ENCODE results near the gene SPOCK1. TPM values are rescaled to one million over a fixed set of nuclear protein-coding genes. Genes with fewer than 3 reads are reported as not detected.
"Not testable (repeated sequence)": the region's sequence is repeated elsewhere in the genome, so short reads cannot be mapped to it uniquely, and the experiment has no call there.

Gene SPOCK1
- total and polyA plus RNA-seq, 2 experiments from 2014 or later = 268 to 471 TPM

GRCh38 chr5:137502632-137503031, 3.5 kb upstream of the SPOCK1 start:
- no peak overlapping the region for H3K27ac ChIP-seq
- WGBS, 2 experiments (ENCODE audit: low coverage in 1 of 2, low lambda C conversion rate in 2 of 2, missing lambda C conversion rate in 2 of 2) = 81 to 86% methylated on average over 8 of the region's 8 CpGs

GRCh38 chr5:137501846-137502406, 2.8 kb upstream of the SPOCK1 start:
- peak; percentile 38 for DNase-seq
- Histone ChIP-seq H3K9ac (no peak overlapping the region), H3K4me3 (no peak overlapping the region), H3K4me1 (ENCODE audit: insufficient read depth) (peaks cover 19% of the 10 kb centered on the region), H3K36me3 (ENCODE audit: low read depth) (no peaks in the 10 kb centered on the region), H4K20me1 (ENCODE audit: insufficient read depth) (no peaks in the 10 kb centered on the region), H3K27me3 (replicated peaks; ENCODE audit: insufficient read depth) (no peaks in the 10 kb centered on the region), H3K9me3 (ENCODE audit: low read depth) (no peaks in the 10 kb centered on the region), H3K79me2 (ENCODE audit: insufficient read depth) (peaks cover 22% of the 10 kb centered on the region), H3K4me2 (ENCODE audit: unreplicated experiment) (no peak overlapping the region), H2AFZ (no peak overlapping the region), H3F3A (ENCODE audit: insufficient read depth) (peaks cover 7% of the 10 kb centered on the region; the same call in 1 of the 2 replicates), H3K27ac (no peak overlapping the region), H3K9me2 (ENCODE audit: insufficient read depth) (no peaks in the 10 kb centered on the region)
- in situ Hi-C loops (cut with MboI) = loop anchor here (10.0 kb wide), 2 partner anchors 167 to 697 kb away; no protein-coding TSS in a partner anchor
- TF ChIP-seq EZH2 (IDR thresholded peaks at IDR 0.05; ENCODE audit: insufficient read depth, poor library complexity, severe bottlenecking) = no peak
- TF ChIP-seq EZH2phosphoT487 (IDR thresholded peaks at IDR 0.05; ENCODE audit: insufficient read depth, low read depth) = no peak
- 63 to 67% methylated on average over 3 of the region's 3 CpGs for WGBS, 2 experiments (ENCODE audit: low coverage in 1 of 2, low lambda C conversion rate in 2 of 2, missing lambda C conversion rate in 2 of 2)

More at GRCh38 chr5:137502632-137503031, 3.5 kb upstream of the SPOCK1 start:
- no peaks in the 10 kb centered on the region for H3K36me3 ChIP-seq (ENCODE audit: low read depth)
- H3K27me3 ChIP-seq (replicated peaks; ENCODE audit: insufficient read depth) = no peaks in the 10 kb centered on the region
- no peak for DNase-seq
- H3K4me3 ChIP-seq = no peak overlapping the region
- H4K20me1 ChIP-seq (ENCODE audit: insufficient read depth) = no peaks in the 10 kb centered on the region
- H3K9me2 ChIP-seq (ENCODE audit: insufficient read depth) = no peaks in the 10 kb centered on the region
- peaks cover 7% of the 10 kb centered on the region; the same call in 1 of the 2 replicates for H3F3A ChIP-seq (ENCODE audit: insufficient read depth)
- no peak overlapping the region for H2AFZ ChIP-seq
- peaks cover 23% of the 10 kb centered on the region for H3K4me1 ChIP-seq (ENCODE audit: insufficient read depth)
- no peak overlapping the region for H3K4me2 ChIP-seq (ENCODE audit: unreplicated experiment)
- no peaks in the 10 kb centered on the region for H3K9me3 ChIP-seq (ENCODE audit: low read depth)
- peaks cover 14% of the 10 kb centered on the region for H3K79me2 ChIP-seq (ENCODE audit: insufficient read depth)
- no peak for TF ChIP-seq EZH2phosphoT487 (IDR thresholded peaks at IDR 0.05; ENCODE audit: insufficient read depth, low read depth)
- in situ Hi-C loops (cut with MboI) = loop anchor here (10.0 kb wide), 2 partner anchors 168 to 698 kb away; no protein-coding TSS in a partner anchor
- H3K9ac ChIP-seq = no peak overlapping the region

- Histone ChIP-seq H2AFZ (no peak overlapping the region), H3K27me3 (replicated peaks; ENCODE audit: insufficient read depth) (no peaks in the 10 kb centered on the region), H3K4me2 (ENCODE audit: unreplicated experiment) (no peak overlapping the region), H3K4me3 (no peak overlapping the region), H3K9ac (no peak overlapping the region), H3K9me3 (ENCODE audit: low read depth) (no peaks in the 10 kb centered on the region), H3K79me2 (ENCODE audit: insufficient read depth) (peaks cover 29% of the 10 kb centered on the region), H3K36me3 (ENCODE audit: low read depth) (no peaks in the 10 kb centered on the region), H3K4me1 (ENCODE audit: insufficient read depth) (peaks cover 22% of the 10 kb centered on the region), H3F3A (ENCODE audit: insufficient read depth) (peaks cover 7% of the 10 kb centered on the region; the same call in 1 of the 2 replicates), H3K27ac (no peak overlapping the region), H4K20me1 (ENCODE audit: insufficient read depth) (no peaks in the 10 kb centered on the region), H3K9me2 (ENCODE audit: insufficient read depth) (no peaks in the 10 kb centered on the region)
- in situ Hi-C loops (cut with MboI) = loop anchor here (10.0 kb wide), 2 partner anchors 166 to 696 kb away; no protein-coding TSS in a partner anchor
- no peak for TF ChIP-seq EZH2phosphoT487 (IDR thresholded peaks at IDR 0.05; ENCODE audit: insufficient read depth, low read depth)
- no peak for TF ChIP-seq EZH2 (IDR thresholded peaks at IDR 0.05; ENCODE audit: insufficient read depth, poor library complexity, severe bottlenecking)
- DNase-seq = no peak
- 83% methylated on average over 4 of the region's 4 CpGs for WGBS, 2 experiments (ENCODE audit: low coverage in 1 of 2, low lambda C conversion rate in 2 of 2, missing lambda C conversion rate in 2 of 2)
Observed at GRCh38 chr5:137501226-137501625, 2.1 kb upstream of the SPOCK1 start.

- Histone ChIP-seq H2AFZ (no peak overlapping the region), H3K36me3 (ENCODE audit: low read depth) (no peaks in the 10 kb centered on the region), H3K9me3 (ENCODE audit: low read depth) (no peaks in the 10 kb centered on the region), H3K27me3 (replicated peaks; ENCODE audit: insufficient read depth) (no peaks in the 10 kb centered on the region), H3K9me2 (ENCODE audit: insufficient read depth) (no peaks in the 10 kb centered on the region), H3K27ac (no peak overlapping the region), H3K4me1 (ENCODE audit: insufficient read depth) (peaks cover 25% of the 10 kb centered on the region), H3K9ac (no peak overlapping the region), H3K79me2 (ENCODE audit: insufficient read depth) (peaks cover 34% of the 10 kb centered on the region), H3K4me2 (ENCODE audit: unreplicated experiment) (no peak overlapping the region), H3F3A (ENCODE audit: insufficient read depth) (peaks cover 8% of the 10 kb centered on the region; the same call in 1 of the 2 replicates), H3K4me3 (no peak overlapping the region), H4K20me1 (ENCODE audit: insufficient read depth) (no peaks in the 10 kb centered on the region)
- no peak for DNase-seq
- WGBS, 2 experiments (ENCODE audit: low coverage in 1 of 2, low lambda C conversion rate in 2 of 2, missing lambda C conversion rate in 2 of 2) = 86 to 88% methylated on average over 11 of the region's 11 CpGs
- TF ChIP-seq EZH2 (IDR thresholded peaks at IDR 0.05; ENCODE audit: insufficient read depth, poor library complexity, severe bottlenecking) (no peak), EZH2phosphoT487 (IDR thresholded peaks at IDR 0.05; ENCODE audit: insufficient read depth, low read depth) (no peak)
- in situ Hi-C loops (cut with MboI) = loop anchor here (10.0 kb wide), 2 partner anchors 166 to 696 kb away; no protein-coding TSS in a partner anchor
Observed at GRCh38 chr5:137500615-137501225, 1.6 kb upstream of the SPOCK1 start.

- H3K4me3 ChIP-seq; in situ Hi-C loops (cut with MboI); H3K4me2 ChIP-seq (ENCODE audit: unreplicated experiment); H2AFZ ChIP-seq; H3K9ac ChIP-seq; H3K27ac ChIP-seq; H3K27me3 ChIP-seq (replicated peaks; ENCODE audit: insufficient read depth); H3K9me3 ChIP-seq (ENCODE audit: low read depth); H3K36me3 ChIP-seq (ENCODE audit: low read depth); H4K20me1 ChIP-seq (ENCODE audit: insufficient read depth); DNase-seq; H3K9me2 ChIP-seq (ENCODE audit: insufficient read depth): not testable (repeated sequence)
- H3F3A ChIP-seq (ENCODE audit: insufficient read depth) = peaks cover 16% of the 10 kb centered on the region; the same call in 1 of the 2 replicates
- 73% methylated on average over 2 of the region's 5 CpGs; no CpG with 5 or more reads in 1 of the 2 experiments for WGBS, 2 experiments (ENCODE audit: low coverage in 1 of 2, low lambda C conversion rate in 2 of 2, missing lambda C conversion rate in 2 of 2)
- H3K79me2 ChIP-seq (ENCODE audit: insufficient read depth) = peaks cover 46% of the 10 kb centered on the region
- H3K4me1 ChIP-seq (ENCODE audit: insufficient read depth) = peaks cover 38% of the 10 kb centered on the region
Observed at GRCh38 chr5:137499506-137499847, 351 bp upstream of the SPOCK1 start.
